ENCODE results near the gene CCDC93.

The CCDC93 gene

GRCh38 chr2:117972476-117973123, 41.3 kb downstream of the CCDC93 start:
- ChIA-PET POLR2A (ENCODE audit: low non-redundant PET) (no interaction called here), CTCF (interaction anchor here (0.6 to 0.7 kb wide), 4 partner anchors 42 to 759 kb away, joined by 3 to 5 read pairs (median 4); no protein-coding TSS in a partner anchor)
- no peak overlapping the region for H3K27ac ChIP-seq
- TF ChIP-seq CTCF (conservative IDR thresholded peaks at IDR 0.05; ENCODE audit: low read depth), result no peak
- no peak for DNase-seq (ENCODE audit: low spot score)

GRCh38 chr2:117968722-117969121, 45.1 kb downstream of the CCDC93 start:
- H3K27ac ChIP-seq, result no peak overlapping the region
- TF ChIP-seq CTCF (conservative IDR thresholded peaks at IDR 0.05; ENCODE audit: low read depth), result no peak
- ChIA-PET POLR2A (ENCODE audit: low non-redundant PET) (no interaction called here), CTCF (interaction anchor here (1.4 kb wide), 1 partner anchor 35 kb away, joined by 5 read pairs; no protein-coding TSS in a partner anchor)
- DNase-seq (ENCODE audit: low spot score), result no peak

GRCh38 chr2:117967977-117968718, 45.7 kb downstream of the CCDC93 start:
- TF ChIP-seq CTCF (conservative IDR thresholded peaks at IDR 0.05; ENCODE audit: low read depth), result no peak
- H3K27ac ChIP-seq, result no peak overlapping the region
- POLR2A ChIA-PET (ENCODE audit: low non-redundant PET), result no interaction called here
- CTCF ChIA-PET, result interaction anchor here (1.0 to 1.4 kb wide), 2 partner anchors 35 to 153 kb away, joined by 3 to 5 read pairs; partner anchors contain the start of gene DDX18
- DNase-seq (ENCODE audit: low spot score), result no peak

- CTCF ChIA-PET, result interaction anchor here (0.7 to 1.7 kb wide), 2 partner anchors 12 to 40 kb away, joined by 3 to 4 read pairs; no protein-coding TSS in a partner anchor
- POLR2A ChIA-PET (ENCODE audit: low non-redundant PET), result no interaction called here
- no peak for DNase-seq (ENCODE audit: low spot score)
- no peak for TF ChIP-seq CTCF (conservative IDR thresholded peaks at IDR 0.05; ENCODE audit: low read depth)
- H3K27ac ChIP-seq, result no peak overlapping the region
These were observed 50.4 kb downstream of the CCDC93 start for GRCh38 chr2:117963446-117963845.

- DNase-seq (ENCODE audit: low spot score), result no peak
- ChIA-PET POLR2A (ENCODE audit: low non-redundant PET) (no interaction called here), CTCF (no interaction called here)
- H3K27ac ChIP-seq, result no peak overlapping the region
- TF ChIP-seq CTCF (conservative IDR thresholded peaks at IDR 0.05; ENCODE audit: low read depth), result no peak
These were observed 52.7 kb downstream of the CCDC93 start for GRCh38 chr2:117961201-117961600.

GRCh38 chr2:117960231-117960630, 53.6 kb downstream of the CCDC93 start:
- POLR2A ChIA-PET (ENCODE audit: low non-redundant PET), result no interaction called here
- no peak for DNase-seq (ENCODE audit: low spot score)

More at GRCh38 chr2:117960231-117960630, 53.6 kb downstream of the CCDC93 start:
- TF ChIP-seq CTCF (conservative IDR thresholded peaks at IDR 0.05; ENCODE audit: low read depth), result no peak
- no peak overlapping the region for H3K27ac ChIP-seq
- CTCF ChIA-PET, result interaction anchor here (1.0 kb wide), 1 partner anchor 43 kb away, joined by 4 read pairs; no protein-coding TSS in a partner anchor

Data from RWPE1 (cell line).